LoVo (cell line): ENCODE measurements around the gene GUCY1B1.

Source experiments
- DNase-seq: peaks from one replicate; pipeline ENCODE4 v3.0.0-alpha.2; 2016; ENCODE audit warnings: low spot score

Gene GUCY1B1

GRCh38 chr4:155758481-155759371, at the start of gene GUCY1B1:
GUCY1B1 (plus strand) TSS chr4:155759021; CDS start chr4:155759141, 120 bp downstream.
- DNase-seq, result no peak

GRCh38 chr4:155709918-155710317, 48.9 kb upstream of the GUCY1B1 start:
- no peak for DNase-seq

- no peak for DNase-seq
Measured at GRCh38 chr4:155711556-155711955, 47.3 kb upstream of the GUCY1B1 start.

GRCh38 chr4:155712846-155713245, 46.0 kb upstream of the GUCY1B1 start:
- DNase-seq, result no peak

GRCh38 chr4:155713911-155714310, 44.9 kb upstream of the GUCY1B1 start:
- DNase-seq, result no peak

GRCh38 chr4:155722336-155722735, 36.5 kb upstream of the GUCY1B1 start:
- DNase-seq, result no peak

- DNase-seq, result no peak
Measured at GRCh38 chr4:155722816-155723499, 35.9 kb upstream of the GUCY1B1 start.

GRCh38 chr4:155724731-155725130, 34.1 kb upstream of the GUCY1B1 start:
- DNase-seq, result no peak

GRCh38 chr4:155734065-155734464, 24.8 kb upstream of the GUCY1B1 start:
- no peak for DNase-seq

GRCh38 chr4:155734951-155735350, 23.9 kb upstream of the GUCY1B1 start:
- DNase-seq, result no peak

GRCh38 chr4:155735496-155735895, 23.3 kb upstream of the GUCY1B1 start:
- DNase-seq, result no peak

GRCh38 chr4:155738548-155738947, 20.3 kb upstream of the GUCY1B1 start:
- DNase-seq, result no peak

GRCh38 chr4:155741546-155741945, 17.3 kb upstream of the GUCY1B1 start:
- no peak for DNase-seq

GRCh38 chr4:155742310-155743015, 16.4 kb upstream of the GUCY1B1 start:
- no peak for DNase-seq

- DNase-seq, result no peak
Measured at GRCh38 chr4:155745984-155746383, 12.8 kb upstream of the GUCY1B1 start.

GRCh38 chr4:155748039-155748438, 10.8 kb upstream of the GUCY1B1 start:
- no peak for DNase-seq

GRCh38 chr4:155749041-155749440, 9.8 kb upstream of the GUCY1B1 start:
- DNase-seq, result no peak

GRCh38 chr4:155751569-155751968, 7.3 kb upstream of the GUCY1B1 start:
- no peak for DNase-seq

GRCh38 chr4:155757745-155758265, 1.0 kb upstream of the GUCY1B1 start:
- DNase-seq, result no peak

- no peak for DNase-seq
Measured at GRCh38 chr4:155759372-155760252, 791 bp downstream of the GUCY1B1 start.

- DNase-seq, result no peak
Measured at GRCh38 chr4:155761047-155761446, 2.2 kb downstream of the GUCY1B1 start.
